NOMO-1 treated with dmso at 0.1 percent for 144 hours (cell line): Measurements from ENCODE around the gene SNX25.
"Not testable (repeated sequence)": the region's sequence is repeated elsewhere in the genome, so short reads cannot be mapped to it uniquely, and the experiment has no call there.

Source experiments
- DNase-seq: peaks from one replicate; lab custom pipeline; 2025; ENCODE audit not compliant: unreplicated experiment; lab: John Stamatoyannopoulos, UW

SNX25 gene

DNA sequence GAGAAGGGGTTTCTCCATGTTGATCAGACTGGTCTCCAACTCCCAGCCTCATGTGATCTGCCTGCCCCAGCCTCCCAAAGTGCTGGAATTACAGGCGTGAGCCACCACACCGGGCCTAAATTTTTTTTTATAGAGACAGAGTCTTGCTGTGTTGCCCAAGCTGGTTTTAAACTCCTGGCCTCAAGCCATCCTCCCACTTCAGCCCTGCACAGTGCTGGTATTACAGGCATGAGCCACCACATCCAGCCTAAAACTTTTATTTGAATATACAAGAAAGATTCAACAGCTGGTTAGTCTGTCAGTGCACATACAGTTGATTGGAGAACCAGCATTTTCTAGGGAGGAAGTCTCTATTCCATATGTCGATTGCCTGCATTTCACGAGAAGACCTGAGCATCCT, 95.1 kb downstream of the SNX25 start:
- DNase-seq = no peak

DNA sequence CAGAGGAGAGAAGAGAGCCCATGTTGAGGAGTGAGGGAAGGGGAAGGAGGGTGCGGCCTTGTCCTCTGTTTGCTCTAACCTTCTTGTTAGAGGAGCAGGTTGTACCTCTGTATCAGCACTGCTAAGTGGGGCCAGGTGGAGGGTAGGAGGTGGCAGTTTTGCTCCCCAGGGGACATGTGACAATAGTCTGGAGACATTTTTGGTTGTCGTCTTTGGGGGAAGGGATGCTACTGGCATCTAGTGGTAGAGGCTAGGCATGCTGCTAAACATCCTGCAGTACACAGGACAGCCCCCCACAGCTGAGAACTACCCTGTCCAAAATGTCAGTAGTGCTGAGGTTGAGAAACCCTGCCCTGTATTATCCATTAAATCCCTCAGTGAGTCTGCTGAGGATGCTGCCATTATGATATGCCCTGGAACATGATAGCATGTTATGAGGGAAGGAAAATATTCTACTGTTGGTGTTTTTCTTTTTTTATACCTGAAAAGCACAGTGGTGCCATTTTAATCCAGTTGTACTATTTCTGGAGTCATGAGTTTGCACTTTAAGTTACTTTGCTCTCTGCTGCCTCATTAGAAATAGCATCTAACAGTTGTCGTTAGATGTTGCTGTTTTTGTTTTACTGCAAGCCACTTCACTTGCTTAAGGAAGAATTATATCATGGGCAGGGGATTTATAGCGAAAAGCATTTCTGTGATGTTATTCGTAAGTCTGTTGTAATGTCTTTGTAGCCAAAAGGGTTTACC, 95.7 kb downstream of the SNX25 start:
- no peak for DNase-seq

DNA sequence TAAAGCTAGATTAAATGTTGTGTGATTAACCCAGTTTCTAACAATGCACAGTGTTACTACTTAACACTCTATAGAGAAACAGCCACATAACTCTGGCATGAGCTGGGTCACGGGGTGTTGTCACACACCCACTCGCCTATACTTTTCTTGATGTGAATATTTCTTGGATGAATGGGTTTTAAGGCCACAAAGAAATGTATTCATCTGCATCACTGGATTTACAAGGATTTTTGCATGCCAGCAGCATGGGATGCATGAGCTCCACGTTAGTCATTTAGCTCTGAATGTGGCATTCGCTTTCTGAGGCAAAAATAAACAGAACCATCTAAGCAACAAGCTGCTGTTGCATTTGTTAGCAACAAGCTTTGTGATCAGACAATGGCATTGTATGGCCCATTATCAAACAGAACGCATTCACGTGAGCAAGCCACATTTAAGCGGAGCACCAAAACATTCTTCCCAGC, 96.6 kb downstream of the SNX25 start:
- DNase-seq = no peak

DNA sequence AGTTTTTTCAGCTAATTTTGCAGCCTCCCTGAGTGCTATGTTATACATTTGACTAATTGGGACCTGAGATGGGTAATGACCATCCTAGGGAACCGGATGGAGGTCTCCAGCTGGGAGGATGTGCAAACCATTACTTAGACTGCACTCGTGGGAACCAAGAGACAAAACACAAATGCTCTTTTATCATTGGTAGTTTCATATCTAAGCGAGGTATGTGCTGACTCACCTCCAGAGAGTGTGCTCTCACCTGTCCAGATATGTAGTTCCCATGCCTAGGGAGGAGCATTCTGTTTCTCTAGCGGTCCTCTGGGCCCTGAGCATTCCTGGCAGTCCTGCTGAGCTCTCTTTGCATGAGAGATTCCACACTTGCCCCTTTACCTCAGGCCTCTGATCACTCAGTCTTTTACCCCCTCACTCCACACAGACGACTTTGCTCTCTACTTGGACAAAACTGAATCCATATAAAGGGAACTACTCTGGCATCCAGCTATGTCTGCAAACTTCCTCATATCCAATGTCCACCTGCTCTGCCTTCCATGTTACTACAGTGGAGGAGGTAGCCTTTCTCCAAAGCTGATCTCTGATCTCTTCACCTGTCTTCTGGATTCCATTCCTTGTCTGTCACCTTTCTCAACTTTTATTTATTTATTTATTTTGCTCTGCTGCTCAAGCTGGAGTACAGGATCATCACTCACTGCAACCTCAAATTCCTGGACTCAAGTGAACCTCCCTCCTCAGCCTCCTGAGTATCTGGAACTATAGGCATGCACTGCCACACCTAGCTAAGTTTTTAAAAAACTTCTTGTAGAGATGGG, 97.9 kb downstream of the SNX25 start:
- no peak for DNase-seq

DNA sequence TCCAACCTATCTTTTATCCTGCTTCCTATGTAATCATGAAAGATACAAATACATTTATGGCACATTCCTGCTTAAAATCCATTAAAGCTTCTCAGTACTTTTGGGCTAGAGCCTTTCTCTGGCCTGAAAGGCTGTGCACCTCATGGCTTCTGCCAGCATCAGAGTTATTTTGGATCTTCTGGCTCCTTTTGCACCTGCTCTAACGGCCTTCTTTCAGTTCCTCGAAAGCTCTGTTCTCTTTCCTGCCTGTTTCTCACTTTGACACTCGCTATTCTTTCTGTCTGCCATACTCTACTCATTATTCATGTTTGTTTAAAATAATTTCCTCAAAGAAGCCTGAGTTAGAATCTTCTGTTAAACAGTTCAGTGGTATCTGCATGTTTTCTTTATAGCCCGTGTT, 100.4 kb downstream of the SNX25 start:
- no peak for DNase-seq

DNA sequence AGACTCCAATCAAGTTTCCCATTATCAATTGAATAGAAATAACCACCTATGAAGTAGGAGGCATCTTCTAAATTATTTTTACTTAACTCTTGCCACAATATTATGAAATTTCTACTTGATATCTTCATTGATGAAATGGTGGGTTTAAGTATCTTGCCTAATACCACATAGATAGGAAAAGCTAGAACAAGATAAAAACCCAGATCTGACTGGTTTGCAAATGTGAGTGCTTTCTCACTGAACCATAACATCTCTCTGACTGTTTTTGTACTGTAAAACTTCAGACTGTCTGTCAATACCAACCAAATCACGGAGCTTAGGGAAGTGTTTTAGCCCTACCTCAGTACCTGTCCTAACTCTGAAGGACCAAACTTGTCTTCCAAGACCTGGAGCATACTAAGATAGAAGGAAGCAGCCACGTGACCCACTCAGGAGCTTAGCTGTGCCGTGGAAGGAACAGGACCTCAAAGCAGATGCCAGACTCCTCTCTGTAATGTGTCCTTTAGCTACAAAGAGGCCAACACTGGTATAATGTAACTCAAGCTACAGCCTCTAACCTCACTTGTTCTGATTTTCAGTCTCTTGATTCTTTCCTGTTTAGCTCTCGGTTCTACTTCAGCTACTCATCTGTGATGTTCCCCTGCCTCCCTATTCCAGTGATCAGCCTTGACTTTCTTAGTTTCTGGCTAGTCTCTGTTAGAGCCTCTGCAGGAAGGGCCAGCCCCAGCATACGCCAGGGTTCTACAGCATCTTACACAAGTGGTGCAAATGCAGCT, 101.9 kb downstream of the SNX25 start:
- no peak for DNase-seq

DNA sequence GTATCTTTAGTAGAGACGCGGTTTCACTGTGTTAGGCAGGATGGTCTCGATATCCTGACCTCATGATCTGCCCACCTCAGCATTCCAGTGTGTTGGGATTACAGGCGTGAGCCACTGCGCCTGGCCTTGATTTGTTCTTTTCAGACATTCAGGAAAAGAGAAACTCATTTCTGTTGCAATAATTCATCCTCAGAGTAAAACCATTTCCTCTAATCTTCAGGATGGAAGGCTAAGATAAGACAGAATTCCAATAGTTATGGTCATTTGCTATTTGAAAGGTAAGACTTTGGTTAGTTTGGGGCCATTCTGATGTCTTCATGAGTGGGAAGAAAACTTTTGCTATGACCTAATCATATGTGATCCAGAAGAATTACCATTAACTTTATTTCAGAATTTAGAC, 103.3 kb downstream of the SNX25 start:
- no peak for DNase-seq

DNA sequence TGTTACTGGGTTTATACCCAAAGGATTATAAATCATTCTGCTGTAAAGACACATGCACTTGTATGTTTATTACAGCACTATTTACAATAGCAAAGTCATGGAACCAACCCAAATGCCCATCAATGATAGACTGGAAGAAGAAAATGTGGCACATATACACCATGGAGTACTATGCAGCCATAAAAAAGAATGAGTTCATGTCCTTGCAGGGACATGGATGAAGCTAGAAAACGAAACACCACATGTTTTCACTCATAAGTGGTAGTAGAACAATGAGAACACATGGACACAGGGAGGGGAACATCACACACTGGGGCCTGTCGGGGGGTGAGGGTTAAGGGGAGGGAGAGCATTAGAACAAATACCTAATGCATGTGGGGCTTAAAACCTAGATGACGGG, 108.1 kb downstream of the SNX25 start:
- DNase-seq = not testable (repeated sequence)

DNA sequence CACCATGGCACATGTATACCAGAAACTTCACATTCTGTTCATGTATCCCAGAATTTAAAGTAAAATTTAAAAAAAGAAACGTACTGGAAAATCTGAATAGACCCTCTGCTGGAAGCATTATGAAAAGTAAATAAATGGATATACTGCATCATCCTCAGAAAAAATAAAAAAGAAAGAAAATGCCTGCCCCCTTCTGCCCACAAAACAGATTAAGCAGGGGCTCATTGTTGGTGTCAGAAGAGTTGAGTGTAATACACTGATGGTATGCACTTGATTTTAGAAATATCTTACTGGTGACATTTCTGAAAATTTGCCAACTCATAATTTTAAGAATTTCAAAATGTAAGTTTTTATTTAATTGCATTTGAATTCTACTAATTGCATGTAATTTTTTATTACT, 108.5 kb downstream of the SNX25 start:
- DNase-seq = no peak

DNA sequence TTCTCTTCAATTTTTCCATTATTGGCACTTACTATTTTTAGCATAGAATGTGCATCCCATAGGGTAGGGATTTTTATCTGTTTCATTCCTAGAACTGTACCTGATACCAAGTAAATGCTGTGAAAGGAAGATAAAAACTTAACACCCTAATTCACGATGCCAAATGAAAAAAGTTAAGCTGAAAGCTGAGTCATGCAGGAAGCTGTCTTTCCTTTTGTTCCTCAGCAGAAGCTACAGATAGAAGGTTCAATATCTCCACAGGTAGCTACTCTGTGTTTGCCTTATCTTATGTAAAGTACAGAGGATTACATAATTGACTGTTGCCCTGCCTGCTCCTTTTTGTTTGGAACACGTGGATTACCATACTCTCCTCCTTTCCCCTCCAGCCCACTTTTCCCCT, 109.3 kb downstream of the SNX25 start:
- DNase-seq = no peak

DNA sequence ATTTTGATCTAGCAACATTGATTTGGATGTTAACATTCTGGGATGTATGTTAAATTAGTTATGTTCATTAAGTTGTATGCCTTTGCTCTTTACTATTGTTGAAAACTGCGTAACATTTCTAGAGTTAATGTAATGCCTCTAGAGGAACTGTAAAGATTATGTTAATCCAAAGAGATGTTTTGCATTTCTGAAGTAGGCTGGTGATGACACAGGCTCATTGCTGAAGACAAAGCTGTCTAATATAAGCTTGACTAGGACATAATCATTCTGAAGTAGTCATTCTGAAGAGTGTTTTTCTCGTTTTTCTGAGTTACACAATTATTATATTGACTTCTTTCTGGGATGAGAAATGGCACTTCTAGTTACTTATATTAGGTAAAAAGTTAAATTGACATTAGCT, 113.4 kb downstream of the SNX25 start:
- no peak for DNase-seq

DNA sequence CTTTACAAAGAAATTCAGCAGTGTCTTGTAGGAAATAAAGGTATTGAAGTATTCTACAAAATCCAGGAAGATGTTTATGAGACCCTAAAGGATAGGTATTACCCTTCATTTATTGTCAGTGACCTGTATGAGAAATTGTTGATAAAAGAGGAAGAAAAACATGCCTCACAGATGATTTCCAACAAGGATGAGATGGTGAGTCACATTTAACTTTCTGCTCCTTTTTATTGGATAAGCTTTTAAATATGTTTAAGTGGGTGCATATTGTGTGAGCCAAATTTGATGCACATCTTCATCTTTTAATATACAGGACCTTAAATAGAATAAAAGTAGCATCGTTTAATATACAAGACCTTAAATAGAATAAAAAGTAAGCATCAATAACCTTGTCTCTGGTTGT, 114.2 kb downstream of the SNX25 start:
- no peak for DNase-seq

DNA sequence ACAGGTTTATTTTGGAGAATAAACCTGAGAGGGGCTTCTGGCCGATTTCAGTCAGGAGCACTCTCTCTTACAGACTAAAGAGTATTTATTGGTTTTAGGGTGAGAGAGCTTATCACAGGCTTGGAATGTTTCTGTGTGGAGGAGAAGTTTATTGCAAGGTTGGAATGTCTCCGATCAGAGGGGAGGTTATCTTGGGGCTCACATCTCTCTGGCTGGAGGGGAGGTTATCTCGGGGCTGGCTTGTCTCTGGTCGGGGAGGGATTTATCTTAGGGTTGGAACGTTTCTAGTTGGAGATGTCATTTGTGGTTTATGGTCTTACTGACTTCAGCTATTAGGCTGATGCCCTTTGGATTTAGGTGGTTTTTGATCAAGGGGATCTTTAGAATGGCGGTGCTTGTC, 115.0 kb downstream of the SNX25 start:
- DNase-seq = not testable (repeated sequence)

DNA sequence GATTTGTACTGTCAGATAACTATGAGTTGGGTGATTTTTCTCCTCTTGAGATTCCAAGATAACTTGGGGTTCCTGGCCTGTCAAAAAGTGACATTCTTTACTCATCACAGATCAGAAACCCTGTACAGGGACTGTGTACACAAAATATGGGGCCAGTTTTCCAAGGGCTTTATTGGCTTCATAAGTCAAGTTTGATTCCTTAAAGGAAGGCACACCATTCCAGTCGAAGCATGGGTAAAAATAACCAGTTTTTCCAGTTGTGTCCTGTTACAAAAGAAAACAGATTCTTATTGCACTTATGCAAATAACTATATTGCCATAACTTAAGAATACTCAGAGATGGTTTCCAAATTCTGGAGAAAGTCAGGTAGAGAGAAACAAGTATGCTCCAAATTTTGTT, 116.3 kb downstream of the SNX25 start:
- DNase-seq = not testable (repeated sequence)

DNA sequence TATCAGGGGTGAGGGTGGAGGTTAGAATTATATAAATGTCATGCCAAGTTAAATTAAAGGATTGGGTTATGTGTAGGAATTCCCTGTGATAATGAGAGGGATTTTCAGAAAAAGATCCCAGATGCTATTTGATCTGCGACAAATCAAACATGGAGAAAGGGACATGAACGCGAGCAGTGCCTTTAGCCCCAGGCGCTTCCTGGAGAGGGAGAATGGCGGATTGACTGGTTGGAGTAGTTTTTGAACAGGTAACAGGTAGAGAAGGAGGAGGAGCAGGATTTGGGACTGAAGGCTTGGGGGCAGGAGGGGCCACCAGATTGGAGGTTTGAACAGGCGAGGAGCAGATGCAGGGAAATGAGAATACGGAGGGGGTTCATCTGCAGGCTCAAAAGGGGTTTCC, 119.2 kb downstream of the SNX25 start:
- no peak for DNase-seq

DNA sequence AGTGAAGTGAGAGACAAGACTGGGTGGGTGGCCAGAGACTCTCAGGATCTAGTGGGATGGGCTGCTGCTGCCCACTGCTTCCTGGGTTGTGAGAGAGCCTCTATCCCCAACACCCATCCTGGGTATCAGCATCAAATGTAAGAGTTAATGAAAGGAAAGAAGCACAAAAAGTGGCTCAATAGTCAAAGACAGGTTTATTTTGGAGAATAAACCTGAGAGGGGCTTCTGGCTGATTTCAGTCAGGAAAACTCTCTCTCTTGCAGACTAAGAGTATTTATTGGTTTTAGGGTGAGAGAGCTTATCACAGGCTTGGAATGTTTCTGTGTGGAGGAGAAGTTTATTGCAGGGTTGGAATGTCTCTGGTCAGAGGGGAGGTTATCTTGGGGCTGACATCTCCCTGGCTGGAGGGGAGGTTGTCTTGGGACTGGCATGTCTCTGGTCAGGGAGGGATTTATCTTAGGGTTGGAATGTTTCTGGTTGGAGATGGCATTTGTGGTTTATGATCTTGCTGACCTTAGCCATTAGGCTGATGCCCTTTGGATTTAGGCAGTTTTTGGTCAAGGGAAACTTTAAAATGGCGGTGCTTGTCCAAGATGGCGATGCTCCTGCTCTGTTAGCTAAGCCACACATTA, 120.6 kb downstream of the SNX25 start:
- not testable (repeated sequence) for DNase-seq

DNA sequence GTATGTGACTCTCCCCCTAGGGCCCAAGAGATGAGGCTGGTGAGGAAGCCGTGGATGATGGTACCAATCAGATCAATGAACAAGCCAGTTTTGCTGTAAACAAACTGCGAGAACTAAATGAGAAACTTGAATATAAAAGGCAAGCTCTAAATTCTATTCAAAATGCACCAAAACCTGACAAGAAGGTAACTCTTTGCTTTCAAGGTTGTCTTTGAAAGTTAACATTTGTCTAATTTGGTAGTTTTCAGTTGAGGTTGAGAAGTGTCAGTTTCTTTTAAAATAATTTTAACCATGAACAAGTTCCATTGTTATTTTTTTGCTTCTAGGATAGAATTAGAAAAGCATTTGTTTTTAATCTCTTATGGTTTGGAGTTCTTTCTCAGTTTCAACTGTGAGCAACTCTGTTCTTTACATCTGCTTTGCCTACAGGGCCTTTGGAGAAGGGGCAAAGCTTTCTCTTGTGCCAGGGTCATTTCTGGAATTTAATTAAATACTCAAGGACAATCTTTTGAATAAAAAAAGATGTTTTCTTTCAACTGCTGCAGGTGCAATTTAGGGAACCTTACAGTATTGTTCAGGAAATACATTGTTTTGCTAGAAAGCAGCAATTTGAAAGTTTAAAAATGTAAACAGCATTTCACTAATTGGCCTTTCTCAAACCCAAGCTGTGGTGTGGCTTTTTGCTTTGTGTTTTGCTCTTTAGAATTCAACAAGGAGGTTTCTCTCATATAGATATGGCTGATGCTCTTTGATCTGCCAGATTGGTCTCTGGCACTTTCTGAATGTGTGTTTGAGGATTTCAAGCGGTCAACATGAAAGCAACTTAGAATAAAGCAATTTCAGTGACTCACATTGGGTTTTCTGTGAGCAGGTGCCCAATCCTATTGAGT, 123.4 kb downstream of the SNX25 start:
- DNase-seq = no peak

DNA sequence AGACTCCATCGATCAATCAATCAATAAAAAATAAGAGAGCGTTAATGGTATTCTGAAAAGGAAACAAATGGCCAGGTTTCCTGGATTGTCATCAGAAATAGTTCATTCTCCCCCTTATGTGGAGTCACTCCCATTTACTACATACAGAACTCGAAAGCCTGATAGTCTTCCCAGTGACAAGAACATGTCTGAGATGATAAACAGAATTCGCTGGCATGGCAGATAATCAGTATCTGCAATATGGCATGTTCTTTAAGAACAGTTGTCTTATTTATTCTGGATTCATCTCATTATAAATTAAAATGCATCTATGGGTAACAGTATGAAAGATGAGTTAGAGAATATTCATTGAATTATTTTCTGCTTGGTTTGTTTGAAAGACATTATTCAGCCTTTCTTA, 124.9 kb downstream of the SNX25 start:
- no peak for DNase-seq

DNA sequence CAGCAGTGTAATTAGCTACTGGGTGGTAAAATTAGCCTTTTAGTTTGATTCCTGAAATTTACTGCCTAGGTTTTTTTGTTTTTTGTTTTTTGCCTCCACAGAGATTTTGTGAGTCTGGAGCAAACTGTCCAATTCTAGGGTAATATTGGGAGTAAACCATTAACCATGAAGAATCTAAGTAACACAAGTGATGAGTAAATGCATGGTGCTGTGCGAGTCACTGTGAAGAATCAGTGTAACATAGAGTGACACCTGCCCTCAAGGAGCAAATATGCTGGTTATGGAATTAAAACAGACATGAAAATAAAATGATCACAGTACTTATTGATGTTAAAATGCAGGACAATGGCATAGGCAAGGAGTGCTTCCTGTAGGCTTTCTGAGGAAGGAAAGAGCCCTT, 126.2 kb downstream of the SNX25 start:
- DNase-seq = no peak

DNA sequence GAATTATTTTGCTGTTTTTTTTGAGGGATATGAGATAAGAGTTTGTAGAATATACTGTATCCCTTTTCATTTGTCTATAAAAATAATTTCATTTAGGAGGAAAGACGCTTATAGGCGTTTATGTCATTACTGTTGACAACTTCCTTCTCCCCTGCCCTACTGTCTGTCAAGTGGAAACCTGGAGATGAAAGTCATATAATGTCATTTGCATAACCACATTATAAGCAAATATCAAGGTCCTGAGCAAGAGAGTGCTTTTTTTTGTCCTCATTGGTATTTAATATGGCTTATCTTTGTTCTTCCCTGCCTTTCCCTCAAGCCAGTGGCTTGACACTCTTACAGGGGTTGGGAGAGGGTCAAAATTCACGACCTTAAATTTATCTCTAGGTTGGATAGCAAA, 130.5 kb downstream of the SNX25 start:
- DNase-seq = no peak
